Epithelial cell of proximal tubule (primary cell): ENCODE data around the gene CNNM2. TPM values are rescaled to one million over a fixed set of nuclear protein-coding genes. Genes with fewer than 3 reads are reported as not detected.
"Not testable (repeated sequence)": the region's sequence is repeated elsewhere in the genome, so short reads cannot be mapped to it uniquely, and the experiment has no call there.

ENCODE experiments used
- DNase-seq: peaks from one replicate; pipeline ENCODE4 v3.0.0-alpha.2; 2011; ENCODE audit warnings: low read depth
- H3K4me3 ChIP-seq: 2 replicates; pipeline ENCODE4 v1.5.1; 2011; ENCODE audit warnings: low read depth, mild to moderate bottlenecking, low read length
- total RNA-seq: library from RNA; depleted of rRNA; stranded (reverse); fragments of >200 nt; gene quantifications from 2 replicates; pipeline ENCODE4 v1.2.3, GENCODE V29; 2015
- TF ChIP-seq, protein P1 (sequence below): conservative IDR thresholded peaks from 2 replicates; pipeline ENCODE4 v1.5.1; 2012; ENCODE audit warnings: low read depth, mild to moderate bottlenecking, low read length

Gene CNNM2
- total RNA-seq, 1 donor from 2014 or later = 1.2 TPM

DNA sequence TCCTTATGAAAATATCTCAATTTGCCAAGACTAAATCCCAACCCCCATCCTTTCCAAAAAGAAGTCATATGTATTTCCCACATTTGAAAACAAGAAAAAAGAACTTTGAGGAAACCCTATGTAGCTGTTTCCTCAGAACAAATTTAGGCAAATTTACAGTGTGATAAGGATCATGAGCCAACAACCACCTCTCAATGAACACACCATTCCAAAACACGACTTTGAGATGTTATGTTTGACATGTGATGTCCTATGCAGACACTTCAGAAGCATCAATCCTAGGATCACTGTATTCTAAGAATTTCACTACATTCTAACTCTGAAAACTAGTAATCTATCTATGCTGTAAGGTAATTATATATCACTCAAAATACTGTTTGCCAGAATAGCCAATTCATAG is 212.8 kb downstream of the CNNM2 start:
- DNase-seq = no peak
- H3K4me3 ChIP-seq = no peak overlapping the region
- TF ChIP-seq, protein P1, sequence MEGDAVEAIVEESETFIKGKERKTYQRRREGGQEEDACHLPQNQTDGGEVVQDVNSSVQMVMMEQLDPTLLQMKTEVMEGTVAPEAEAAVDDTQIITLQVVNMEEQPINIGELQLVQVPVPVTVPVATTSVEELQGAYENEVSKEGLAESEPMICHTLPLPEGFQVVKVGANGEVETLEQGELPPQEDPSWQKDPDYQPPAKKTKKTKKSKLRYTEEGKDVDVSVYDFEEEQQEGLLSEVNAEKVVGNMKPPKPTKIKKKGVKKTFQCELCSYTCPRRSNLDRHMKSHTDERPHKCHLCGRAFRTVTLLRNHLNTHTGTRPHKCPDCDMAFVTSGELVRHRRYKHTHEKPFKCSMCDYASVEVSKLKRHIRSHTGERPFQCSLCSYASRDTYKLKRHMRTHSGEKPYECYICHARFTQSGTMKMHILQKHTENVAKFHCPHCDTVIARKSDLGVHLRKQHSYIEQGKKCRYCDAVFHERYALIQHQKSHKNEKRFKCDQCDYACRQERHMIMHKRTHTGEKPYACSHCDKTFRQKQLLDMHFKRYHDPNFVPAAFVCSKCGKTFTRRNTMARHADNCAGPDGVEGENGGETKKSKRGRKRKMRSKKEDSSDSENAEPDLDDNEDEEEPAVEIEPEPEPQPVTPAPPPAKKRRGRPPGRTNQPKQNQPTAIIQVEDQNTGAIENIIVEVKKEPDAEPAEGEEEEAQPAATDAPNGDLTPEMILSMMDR = no peak

- DNase-seq, H3K4me3 ChIP-seq: not testable (repeated sequence)
Measured at GRCh38 chr10:103135168-103135567, 217.1 kb downstream of the CNNM2 start.

DNA sequence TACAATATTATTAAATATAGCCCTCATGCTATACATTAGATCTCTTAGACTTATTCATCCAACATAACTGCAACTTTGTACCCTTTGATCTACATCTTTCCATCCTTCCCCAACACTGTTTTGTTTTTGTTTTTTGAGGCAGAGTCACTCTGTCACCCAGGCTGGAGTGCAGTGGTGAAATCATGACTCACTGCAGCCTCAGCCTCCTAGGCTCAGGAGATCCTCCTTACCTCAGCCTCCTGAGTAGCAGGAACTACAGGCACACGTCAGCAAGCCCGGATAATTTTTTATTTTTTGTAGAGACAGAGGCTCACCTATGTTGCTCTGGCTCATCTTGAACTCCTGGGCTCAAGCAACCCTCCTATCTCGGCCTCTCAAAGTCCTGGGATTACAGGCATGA is 221.7 kb downstream of the CNNM2 start:
- H3K4me3 ChIP-seq = no peak overlapping the region
- DNase-seq = no peak
- TF ChIP-seq, protein P1 = no peak

Other genes starting within 250 kb of the CNNM2 start
- 7.5 and 9.5 TPM in 2 replicates for gene ARL3, start 203.9 kb upstream of the CNNM2 start, total RNA-seq
- 5.3 and 18.9 TPM in 2 replicates for gene SFXN2, start 203.7 kb upstream of the CNNM2 start, total RNA-seq
- gene WBP1L, start 174.3 kb upstream of the CNNM2 start, total RNA-seq = 18.4 and 31.5 TPM in 2 replicates
- gene CYP17A1, start 80.9 kb upstream of the CNNM2 start, total RNA-seq = not detected in 2 replicates
- 10.1 and 10.5 TPM in 2 replicates for gene BORCS7, start 64.0 kb upstream of the CNNM2 start, total RNA-seq
- 10.7 and 17.1 TPM in 2 replicates for gene AS3MT, start 48.8 kb upstream of the CNNM2 start, total RNA-seq